K562 (cell line): ENCODE data around the gene NEU1. TPM values are rescaled to one million over a fixed set of nuclear protein-coding genes. Genes with fewer than 3 reads are reported as not detected.

Experiments
- CREBBP ChIP-seq: IDR thresholded peaks from one replicate; pipeline ENCODE4 v1.6.1; 2012; ENCODE audit warnings: low read depth, mild to moderate bottlenecking, control low read depth, inconsistent platforms, low read length
- FOXA3 ChIP-seq, 2 experiments: fragments of 450-650 bp in 1 of 2; sonication (generic) in 1 of 2; formaldehyde crosslinking; IDR thresholded peaks in 1 of 2; conservative IDR thresholded peaks in 1 of 2; 2 replicates each; pipeline versions ENCODE4 v1.4.0 to v1.8.0; 2020 to 2022; ENCODE audit warnings: mild to moderate bottlenecking in 2 of 2, missing genetic modification reagents in 1 of 2
- SMC3 ChIP-seq: conservative IDR thresholded peaks from 2 replicates; pipeline ENCODE4 v1.6.1; 2011; ENCODE audit warnings: low read depth, low read length, improper control_type of control experiment; ENCODE audit not compliant: insufficient read depth
- TEAD1 ChIP-seq, 2 experiments: fragments of 450-650 bp in 1 of 2; sonication (generic) in 1 of 2; formaldehyde crosslinking; IDR thresholded peaks; 2 replicates each; pipeline versions ENCODE4 v1.4.0 to v1.8.0; 2020 to 2022; ENCODE audit warnings: mild to moderate bottlenecking in 2 of 2, missing genetic modification reagents in 1 of 2
- ZNF274 ChIP-seq: IDR thresholded peaks from 2 replicates; pipeline ENCODE4 v1.6.1; 2011; ENCODE audit warnings: low read depth, mild to moderate bottlenecking, low read length, moderate library complexity, borderline replicate concordance
- ZNF589 ChIP-seq: fragments of 200-800 bp; sonication (Bioruptor generic); IDR thresholded peaks from 2 replicates; pipeline ENCODE4 v1.6.1; 2016; ENCODE audit warnings: low read depth, missing genetic modification characterization, missing compliant biosample characterization
- polyA plus RNA-seq, 8 experiments: library from polyadenylated mRNA; depleted of rRNA in 4 of 8; stranded (reverse) in 5 of 8; unstranded in 3 of 8; fragments of >200 nt; fragmentation: Nextera tagmentation in 2 of 8; fragmentation: Illumina TruSeq in 1 of 8; extraction: Ambion mirVana in 2 of 8; extraction: Trizol in 1 of 8; gene quantifications; 2 replicates each; pipeline versions ENCODE4 v1.2.1 to v1.2.3, GENCODE V29; 2011 to 2014; ENCODE audit warnings: inconsistent platforms in 1 of 8, missing spikeins in 1 of 8
- total RNA-seq, 7 experiments: library from RNA; depleted of rRNA in 6 of 7; stranded (reverse); fragments of >200 nt in 6 of 7; fragmentation: Illumina TruSeq in 2 of 7; extraction: Trizol in 2 of 7; gene quantifications; 2 replicates each; pipeline versions ENCODE4 v1.2.1 to v1.2.3, GENCODE V29; 2011 to 2021; ENCODE audit warnings: low replicate concordance in 1 of 7
- TF ChIP-seq, protein P1 (sequence below): fragments of 250-450 bp; sonication (Bioruptor Pico); IDR thresholded peaks from 2 replicates; pipeline ENCODE4 v1.5.0; 2021; ENCODE audit warnings: mild to moderate bottlenecking, borderline replicate concordance
- TF ChIP-seq, protein P2 (sequence below): sonication (generic); formaldehyde crosslinking; IDR thresholded peaks from 2 replicates; pipeline ENCODE4 v1.8.0; 2022; ENCODE audit warnings: missing genetic modification reagents, mild to moderate bottlenecking, moderate library complexity, borderline replicate concordance
- TF ChIP-seq, protein P3 (sequence below): fragments of 150-350 bp; conservative IDR thresholded peaks from 2 replicates; pipeline ENCODE4 v1.6.1; 2014; ENCODE audit warnings: low read length
- TF ChIP-seq, protein P4 (sequence below): fragments of 450-650 bp; formaldehyde crosslinking; IDR thresholded peaks from 2 replicates; pipeline ENCODE4 v1.4.0; 2022; ENCODE audit warnings: missing genetic modification characterization
- TF ChIP-seq, protein P5 (sequence below): IDR thresholded peaks from 3 replicates; pipeline ENCODE4 v1.6.1; 2011; ENCODE audit warnings: borderline replicate concordance, mild to moderate bottlenecking; ENCODE audit not compliant: insufficient read length, insufficient read depth
- TF ChIP-seq, protein P6 (sequence below), 2 experiments: fragments of 200-800 bp in 1 of 2; sonication (Bioruptor generic) in 1 of 2; sonication (generic) in 1 of 2; formaldehyde crosslinking in 1 of 2; IDR thresholded peaks in 1 of 2; conservative IDR thresholded peaks in 1 of 2; 2 replicates each; pipeline versions ENCODE4 v1.5.0 to v1.6.1; 2016 to 2020; ENCODE audit warnings: missing compliant biosample characterization in 1 of 2, missing genetic modification characterization in 1 of 2, missing genetic modification reagents in 1 of 2

Gene NEU1
- total and polyA plus RNA-seq, 9 of the 15 experiments (the other 6 are each of a cell fraction or from before 2014, with no cell fraction given): 14.8 to 67.8 (median 51.0) TPM

DNA sequence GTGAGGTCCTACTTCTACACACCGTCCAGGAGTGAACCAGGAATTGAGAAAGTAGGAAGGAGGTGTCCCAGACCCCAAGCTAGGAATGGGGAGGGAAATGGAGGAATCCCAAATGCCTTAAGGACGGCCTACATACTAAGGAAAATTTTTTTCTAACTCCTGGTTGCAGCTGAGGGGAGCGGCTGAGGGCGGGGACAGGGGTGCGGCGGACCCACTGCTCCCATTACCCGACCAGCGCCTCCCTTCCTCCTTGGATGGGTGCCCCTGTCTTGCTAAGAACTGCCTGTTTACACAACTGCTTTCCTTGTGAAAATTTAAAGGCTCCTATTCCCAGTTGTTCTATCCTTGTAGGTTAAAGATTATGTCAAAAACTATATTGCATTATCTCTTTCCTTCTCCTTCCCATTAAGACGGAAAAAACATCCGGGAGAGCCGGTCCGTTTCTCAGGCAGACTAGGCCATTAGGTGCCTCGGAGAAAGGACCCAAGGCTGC, 35.8 kb downstream of the NEU1 start (continued):
- TF ChIP-seq, protein P1, sequence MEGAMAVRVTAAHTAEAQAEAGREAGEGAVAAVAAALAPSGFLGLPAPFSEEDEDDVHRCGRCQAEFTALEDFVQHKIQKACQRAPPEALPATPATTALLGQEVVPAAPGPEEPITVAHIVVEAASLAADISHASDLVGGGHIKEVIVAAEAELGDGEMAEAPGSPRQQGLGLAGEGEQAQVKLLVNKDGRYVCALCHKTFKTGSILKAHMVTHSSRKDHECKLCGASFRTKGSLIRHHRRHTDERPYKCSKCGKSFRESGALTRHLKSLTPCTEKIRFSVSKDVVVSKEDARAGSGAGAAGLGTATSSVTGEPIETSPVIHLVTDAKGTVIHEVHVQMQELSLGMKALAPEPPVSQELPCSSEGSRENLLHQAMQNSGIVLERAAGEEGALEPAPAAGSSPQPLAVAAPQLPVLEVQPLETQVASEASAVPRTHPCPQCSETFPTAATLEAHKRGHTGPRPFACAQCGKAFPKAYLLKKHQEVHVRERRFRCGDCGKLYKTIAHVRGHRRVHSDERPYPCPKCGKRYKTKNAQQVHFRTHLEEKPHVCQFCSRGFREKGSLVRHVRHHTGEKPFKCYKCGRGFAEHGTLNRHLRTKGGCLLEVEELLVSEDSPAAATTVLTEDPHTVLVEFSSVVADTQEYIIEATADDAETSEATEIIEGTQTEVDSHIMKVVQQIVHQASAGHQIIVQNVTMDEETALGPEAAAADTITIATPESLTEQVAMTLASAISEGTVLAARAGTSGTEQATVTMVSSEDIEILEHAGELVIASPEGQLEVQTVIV: no peak; the same call in 1 of the 2 replicates
- TF ChIP-seq, protein P2, sequence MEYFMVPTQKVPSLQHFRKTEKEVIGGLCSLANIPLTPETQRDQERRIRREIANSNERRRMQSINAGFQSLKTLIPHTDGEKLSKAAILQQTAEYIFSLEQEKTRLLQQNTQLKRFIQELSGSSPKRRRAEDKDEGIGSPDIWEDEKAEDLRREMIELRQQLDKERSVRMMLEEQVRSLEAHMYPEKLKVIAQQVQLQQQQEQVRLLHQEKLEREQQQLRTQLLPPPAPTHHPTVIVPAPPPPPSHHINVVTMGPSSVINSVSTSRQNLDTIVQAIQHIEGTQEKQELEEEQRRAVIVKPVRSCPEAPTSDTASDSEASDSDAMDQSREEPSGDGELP (CRISPR knock-in tag): 0 out of 2 replicates have a peak, but pooled peaks have one; percentile 56
- TF ChIP-seq TEAD1 (CRISPR knock-in tag; IDR thresholded peaks at IDR 0.05) (peak in 1 of 2 experiments; percentile 62; a peak in 1 of 4 replicates), ZNF589 (CRISPR knock-in tag) (peak; percentile 77), FOXA3 (CRISPR knock-in tag; conservative IDR thresholded peaks at IDR 0.05 in 1 of 2, IDR thresholded peaks at IDR 0.05 in 1 of 2) (peak; percentile 91 to 93; a peak in 3 of 4 replicates), ZNF274 (no peak), SMC3 (no peak), CREBBP (no peak)
- TF ChIP-seq, protein P3, sequence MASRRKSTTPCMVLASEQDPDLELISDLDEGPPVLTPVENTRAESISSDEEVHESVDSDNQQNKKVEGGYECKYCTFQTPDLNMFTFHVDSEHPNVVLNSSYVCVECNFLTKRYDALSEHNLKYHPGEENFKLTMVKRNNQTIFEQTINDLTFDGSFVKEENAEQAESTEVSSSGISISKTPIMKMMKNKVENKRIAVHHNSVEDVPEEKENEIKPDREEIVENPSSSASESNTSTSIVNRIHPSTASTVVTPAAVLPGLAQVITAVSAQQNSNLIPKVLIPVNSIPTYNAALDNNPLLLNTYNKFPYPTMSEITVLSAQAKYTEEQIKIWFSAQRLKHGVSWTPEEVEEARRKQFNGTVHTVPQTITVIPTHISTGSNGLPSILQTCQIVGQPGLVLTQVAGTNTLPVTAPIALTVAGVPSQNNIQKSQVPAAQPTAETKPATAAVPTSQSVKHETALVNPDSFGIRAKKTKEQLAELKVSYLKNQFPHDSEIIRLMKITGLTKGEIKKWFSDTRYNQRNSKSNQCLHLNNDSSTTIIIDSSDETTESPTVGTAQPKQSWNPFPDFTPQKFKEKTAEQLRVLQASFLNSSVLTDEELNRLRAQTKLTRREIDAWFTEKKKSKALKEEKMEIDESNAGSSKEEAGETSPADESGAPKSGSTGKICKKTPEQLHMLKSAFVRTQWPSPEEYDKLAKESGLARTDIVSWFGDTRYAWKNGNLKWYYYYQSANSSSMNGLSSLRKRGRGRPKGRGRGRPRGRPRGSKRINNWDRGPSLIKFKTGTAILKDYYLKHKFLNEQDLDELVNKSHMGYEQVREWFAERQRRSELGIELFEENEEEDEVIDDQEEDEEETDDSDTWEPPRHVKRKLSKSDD: 0 out of 2 replicates have a peak, but pooled peaks have one; percentile 38
- TF ChIP-seq, protein P4, sequence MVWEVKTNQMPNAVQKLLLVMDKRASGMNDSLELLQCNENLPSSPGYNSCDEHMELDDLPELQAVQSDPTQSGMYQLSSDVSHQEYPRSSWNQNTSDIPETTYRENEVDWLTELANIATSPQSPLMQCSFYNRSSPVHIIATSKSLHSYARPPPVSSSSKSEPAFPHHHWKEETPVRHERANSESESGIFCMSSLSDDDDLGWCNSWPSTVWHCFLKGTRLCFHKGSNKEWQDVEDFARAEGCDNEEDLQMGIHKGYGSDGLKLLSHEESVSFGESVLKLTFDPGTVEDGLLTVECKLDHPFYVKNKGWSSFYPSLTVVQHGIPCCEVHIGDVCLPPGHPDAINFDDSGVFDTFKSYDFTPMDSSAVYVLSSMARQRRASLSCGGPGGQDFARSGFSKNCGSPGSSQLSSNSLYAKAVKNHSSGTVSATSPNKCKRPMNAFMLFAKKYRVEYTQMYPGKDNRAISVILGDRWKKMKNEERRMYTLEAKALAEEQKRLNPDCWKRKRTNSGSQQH (CRISPR knock-in tag): peak; percentile 70; the same call in 1 of the 2 replicates
- TF ChIP-seq, protein P5, sequence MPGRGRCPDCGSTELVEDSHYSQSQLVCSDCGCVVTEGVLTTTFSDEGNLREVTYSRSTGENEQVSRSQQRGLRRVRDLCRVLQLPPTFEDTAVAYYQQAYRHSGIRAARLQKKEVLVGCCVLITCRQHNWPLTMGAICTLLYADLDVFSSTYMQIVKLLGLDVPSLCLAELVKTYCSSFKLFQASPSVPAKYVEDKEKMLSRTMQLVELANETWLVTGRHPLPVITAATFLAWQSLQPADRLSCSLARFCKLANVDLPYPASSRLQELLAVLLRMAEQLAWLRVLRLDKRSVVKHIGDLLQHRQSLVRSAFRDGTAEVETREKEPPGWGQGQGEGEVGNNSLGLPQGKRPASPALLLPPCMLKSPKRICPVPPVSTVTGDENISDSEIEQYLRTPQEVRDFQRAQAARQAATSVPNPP: no peak
- TF ChIP-seq, protein P6, sequence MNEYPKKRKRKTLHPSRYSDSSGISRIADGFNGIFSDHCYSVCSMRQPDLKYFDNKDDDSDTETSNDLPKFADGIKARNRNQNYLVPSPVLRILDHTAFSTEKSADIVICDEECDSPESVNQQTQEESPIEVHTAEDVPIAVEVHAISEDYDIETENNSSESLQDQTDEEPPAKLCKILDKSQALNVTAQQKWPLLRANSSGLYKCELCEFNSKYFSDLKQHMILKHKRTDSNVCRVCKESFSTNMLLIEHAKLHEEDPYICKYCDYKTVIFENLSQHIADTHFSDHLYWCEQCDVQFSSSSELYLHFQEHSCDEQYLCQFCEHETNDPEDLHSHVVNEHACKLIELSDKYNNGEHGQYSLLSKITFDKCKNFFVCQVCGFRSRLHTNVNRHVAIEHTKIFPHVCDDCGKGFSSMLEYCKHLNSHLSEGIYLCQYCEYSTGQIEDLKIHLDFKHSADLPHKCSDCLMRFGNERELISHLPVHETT (CRISPR knock-in tag; conservative IDR thresholded peaks at IDR 0.05 in 1 of 2, IDR thresholded peaks at IDR 0.05 in 1 of 2): peak in 1 of 2 experiments; percentile 69; a peak in 1 of 4 replicates
